GM18526 (cell line): ENCODE measurements around the gene OGFOD3.
A peak's percentile ranks its signal among the peaks of the same experiment; 100 is the strongest.

ENCODE experiments used
- POLR2A ChIP-seq: IDR thresholded peaks from 3 replicates; pipeline ENCODE4 v1.6.1; 2011; ENCODE audit not compliant: insufficient read length; ENCODE audit errors: extremely low read depth

The OGFOD3 gene

DNA sequence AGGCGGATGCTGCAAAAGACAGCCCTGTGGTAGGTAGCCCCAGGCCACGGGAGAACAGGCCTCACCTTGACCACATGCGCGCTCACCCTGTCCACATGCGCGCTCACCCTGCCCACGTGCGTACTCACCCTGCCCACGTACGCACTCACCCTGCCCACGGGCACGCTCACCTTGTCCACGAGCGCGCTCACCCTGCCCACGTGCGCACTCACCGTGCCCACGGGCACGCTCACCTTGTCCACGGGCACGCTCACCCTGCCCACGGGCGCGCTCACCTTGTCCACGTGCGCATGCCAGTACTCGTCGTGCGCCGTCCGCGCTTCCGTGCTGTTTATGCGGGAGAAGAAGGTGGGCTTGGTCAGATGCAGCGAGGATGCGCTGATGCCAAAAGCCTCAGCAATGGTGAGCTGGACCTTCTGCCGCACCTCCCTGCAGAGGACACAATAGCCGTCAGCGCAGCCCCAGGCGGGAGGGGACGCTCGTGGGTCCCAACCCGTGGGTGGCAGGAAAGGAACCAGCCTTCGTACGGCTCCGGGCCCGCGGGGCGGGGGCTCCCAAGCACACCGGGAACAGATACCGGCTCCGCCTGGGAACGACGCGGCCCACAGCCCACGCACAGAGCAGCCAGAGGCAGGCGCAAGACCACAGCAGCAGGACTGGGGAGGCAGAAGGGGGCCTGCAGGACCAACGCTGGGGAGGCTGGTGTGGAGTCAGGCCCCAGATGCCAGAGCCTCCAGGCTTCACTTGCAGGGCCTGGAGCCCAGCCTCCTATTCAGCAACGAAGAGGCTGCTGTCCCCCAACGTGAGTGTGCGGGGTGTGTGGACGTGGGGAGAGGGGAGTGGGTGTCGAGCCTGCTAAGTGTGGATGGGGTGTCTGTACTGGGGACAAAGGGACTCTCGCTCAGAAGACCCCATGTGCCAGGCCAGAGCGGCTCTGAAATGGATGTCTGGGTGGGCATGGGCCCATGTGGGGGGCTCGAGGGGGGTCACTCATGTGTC lies 14.4 kb downstream of the OGFOD3 start:
- TF ChIP-seq POLR2A = no peak

DNA sequence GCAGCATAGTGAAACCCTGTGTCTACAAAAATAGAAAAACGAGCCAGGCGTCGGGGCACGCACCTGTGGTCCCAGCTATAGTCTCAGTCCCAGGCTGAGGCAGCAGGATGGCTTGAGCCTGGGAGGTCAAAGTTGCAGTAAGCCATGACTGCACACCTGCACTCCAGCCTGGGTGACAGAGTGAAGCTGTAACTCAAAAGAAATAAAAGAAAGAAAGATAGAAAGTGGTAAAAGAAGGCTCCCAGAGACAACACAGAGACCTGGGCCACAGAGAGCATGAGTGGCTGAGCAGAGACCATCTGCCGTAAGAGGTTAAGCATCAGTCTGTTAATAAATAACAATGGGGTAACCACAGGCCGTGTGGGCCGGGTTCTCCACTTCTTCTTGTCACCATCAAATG lies 15.5 kb downstream of the OGFOD3 start:
- TF ChIP-seq POLR2A = no peak

GRCh38 chr17:82400830-82401229 lies 17.6 kb downstream of the OGFOD3 start:
- TF ChIP-seq POLR2A = peak; percentile 20

- TF ChIP-seq POLR2A = no peak
Measured at GRCh38 chr17:82400206-82400605, 18.2 kb downstream of the OGFOD3 start.

GRCh38 chr17:82399601-82400101 lies 18.7 kb downstream of the OGFOD3 start:
- no peak for TF ChIP-seq POLR2A

DNA sequence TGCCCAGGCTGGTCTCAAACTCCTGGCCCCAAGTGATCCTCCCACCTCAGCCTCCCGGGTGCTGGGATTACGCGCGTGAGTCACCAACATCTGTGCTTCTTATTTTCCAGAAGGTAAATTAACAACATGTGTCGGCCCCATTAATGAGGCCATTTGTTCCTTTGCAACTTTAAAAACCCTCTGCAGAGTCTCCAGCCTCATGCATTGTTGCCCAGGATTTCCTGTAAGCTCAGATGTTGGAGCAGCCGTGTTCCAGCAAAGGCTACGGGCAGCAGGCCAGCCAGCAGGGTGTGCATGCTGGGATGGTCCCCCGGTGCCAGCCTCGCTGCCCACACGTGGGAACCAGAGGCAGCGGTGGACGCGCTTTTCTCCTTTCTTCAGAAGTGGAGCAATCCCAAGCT lies 19.3 kb downstream of the OGFOD3 start:
- TF ChIP-seq POLR2A = no peak

DNA sequence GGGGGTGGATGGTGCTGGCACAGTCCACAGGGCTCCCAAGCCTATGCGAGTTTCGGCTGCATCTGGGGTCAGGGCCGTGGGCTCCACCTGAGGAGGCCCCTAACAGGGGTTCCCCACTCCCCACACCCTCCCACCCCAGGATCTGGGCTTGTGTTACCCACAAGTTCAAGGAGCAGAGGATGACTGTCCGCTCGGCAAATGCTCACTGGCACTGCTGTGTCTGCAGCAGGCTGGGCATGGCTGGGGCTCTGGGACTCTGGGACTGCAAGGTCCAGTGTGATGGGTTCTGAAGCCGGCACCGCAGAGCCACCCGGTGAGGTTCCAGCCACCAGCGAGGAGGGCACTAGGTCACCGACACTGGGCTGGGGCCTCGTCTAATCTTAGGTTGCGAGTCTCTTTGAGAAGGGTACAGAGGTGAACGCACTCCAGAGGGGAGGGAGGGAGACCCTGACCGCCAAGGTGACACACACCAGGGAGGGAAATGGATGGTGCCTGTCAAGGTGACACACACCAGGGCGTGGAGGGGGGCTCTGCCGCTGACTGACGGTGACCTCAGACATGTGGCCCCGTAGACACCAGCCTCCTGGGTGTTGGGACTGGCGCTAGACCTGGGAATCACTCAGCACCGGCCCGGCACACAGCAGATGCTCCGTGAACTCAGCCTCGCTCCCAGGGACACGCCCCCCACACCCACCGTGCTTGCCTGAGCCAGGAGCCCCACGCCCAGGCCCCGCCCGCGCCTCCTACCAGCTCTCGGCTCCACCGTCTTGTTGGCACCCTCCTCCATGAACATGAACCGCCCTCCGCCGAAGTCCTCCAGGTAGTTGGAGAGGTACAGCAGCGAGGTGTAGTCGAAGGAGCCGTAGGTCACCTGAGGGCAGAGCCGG lies 20.7 kb downstream of the OGFOD3 start:
- no peak for TF ChIP-seq POLR2A

DNA sequence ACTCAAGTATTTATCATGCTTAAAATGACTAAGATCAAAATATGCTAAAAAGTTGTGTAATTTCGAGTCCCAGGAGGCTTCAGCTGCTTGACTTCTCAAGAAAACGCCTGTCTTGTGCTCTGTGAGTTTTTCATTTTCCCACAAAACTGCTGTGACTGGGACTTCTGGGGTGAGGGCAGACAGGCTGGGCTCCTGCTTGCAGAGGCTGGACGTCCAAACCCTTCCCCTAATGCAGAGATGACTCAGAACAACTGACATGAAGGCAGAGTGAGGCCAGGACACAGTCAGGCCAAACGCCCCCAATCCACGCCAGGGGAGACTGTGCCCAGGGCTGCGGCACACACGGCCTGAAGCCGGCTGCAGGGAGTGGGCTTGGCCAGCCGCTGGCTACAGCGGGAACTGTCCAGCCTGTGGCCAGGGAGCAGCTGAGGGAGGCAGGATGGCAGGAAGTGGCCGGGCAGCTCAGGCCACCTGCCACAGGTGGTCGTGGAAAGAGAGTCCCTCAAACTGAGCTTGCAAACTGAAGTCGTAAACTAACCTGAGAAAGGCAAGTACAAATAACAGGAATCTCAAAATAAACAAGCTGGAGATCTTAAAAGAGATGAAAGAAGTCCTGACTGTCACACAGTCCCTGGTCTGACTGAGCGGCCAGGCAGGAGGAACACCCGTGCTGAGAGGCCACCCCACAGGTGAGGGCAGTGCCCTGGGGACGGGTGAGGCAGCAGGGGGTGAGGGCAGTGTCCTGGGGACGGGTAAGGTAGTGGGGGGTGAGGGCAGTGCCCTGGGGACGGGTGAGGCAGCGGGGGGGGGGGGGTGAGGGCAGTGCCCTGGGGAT lies 21.6 kb downstream of the OGFOD3 start:
- TF ChIP-seq POLR2A = no peak

DNA sequence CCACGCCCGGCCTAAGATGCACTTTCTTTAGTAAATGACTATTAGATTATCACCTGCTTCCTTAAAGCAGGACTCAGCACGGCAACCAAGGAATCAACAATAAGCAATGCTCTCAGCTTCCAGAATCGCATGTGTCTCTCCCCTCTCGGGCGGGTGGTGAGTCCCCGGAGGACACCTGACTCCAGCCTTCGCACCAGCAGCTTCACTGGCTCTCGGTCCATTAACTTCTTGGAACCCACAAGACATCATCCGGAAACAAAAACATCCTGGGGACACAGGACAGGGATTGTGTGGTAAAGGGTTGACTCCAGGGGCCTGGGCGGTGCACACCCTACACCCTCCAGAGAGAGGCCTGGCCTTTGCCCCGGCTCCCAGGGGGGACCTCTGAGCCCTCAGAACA lies 24.1 kb downstream of the OGFOD3 start:
- TF ChIP-seq POLR2A = no peak

DNA sequence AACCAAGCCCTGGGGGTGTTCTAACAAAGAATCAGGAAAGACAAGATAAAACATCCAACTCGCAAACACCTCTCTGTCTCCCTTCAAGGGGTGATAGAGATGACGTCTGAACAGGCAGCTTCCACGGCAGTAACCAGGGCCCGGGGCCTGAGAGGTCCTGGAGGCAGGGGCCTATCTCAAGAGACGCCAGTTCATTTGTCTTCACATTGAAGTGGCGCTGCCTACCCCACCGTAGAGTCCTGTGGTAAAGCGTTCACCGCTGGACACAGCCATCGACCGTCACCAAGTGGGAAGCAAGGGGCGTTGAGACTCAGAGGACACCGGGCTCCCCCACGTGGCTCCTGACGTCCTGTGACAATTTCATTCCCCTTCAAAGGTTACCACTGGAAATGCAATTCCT lies 25.4 kb downstream of the OGFOD3 start:
- no peak for TF ChIP-seq POLR2A

DNA sequence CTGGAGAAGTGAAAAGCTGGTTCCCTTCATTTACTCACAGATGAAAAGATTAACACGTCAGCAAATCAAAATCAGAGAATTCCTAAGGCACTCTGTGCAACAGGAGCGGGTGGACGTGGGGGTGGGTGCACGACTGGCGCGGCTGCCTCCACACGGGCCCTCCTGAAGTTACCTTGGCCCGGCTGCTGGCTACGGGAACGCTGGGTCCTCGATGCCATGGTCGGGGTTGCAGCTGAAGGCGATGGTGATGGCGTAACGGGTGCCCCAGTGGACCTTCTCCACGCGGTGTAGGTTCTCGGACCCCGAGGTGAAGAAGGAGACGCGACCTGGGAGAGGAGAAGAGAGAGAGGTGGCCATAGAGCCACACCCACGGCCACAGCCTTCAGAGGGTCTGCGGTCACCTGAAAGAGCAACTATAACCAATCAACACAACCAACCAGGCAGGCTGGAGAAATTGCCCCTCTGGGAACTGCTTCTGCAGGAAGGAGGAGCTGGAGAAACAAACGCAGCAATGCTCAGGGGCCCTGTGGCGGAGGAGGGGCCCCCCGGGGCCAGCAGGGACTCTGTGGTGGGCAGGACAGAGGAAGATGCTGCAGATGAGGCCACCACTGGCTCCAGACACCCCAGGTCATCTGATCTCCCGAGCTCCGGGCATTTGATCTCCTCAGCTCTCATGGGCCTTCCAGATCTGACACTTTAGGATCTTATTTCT lies 26.0 kb downstream of the OGFOD3 start:
- TF ChIP-seq POLR2A = no peak

- no peak for TF ChIP-seq POLR2A
Measured at GRCh38 chr17:82391496-82392066, 26.8 kb downstream of the OGFOD3 start.

- no peak for TF ChIP-seq POLR2A
Measured at GRCh38 chr17:82390860-82391435, 27.4 kb downstream of the OGFOD3 start.
